RPMI7951 (cell line): ENCODE measurements around the gene PDCD1. TPM values are rescaled to one million over a fixed set of nuclear protein-coding genes. Genes with fewer than 3 reads are reported as not detected.

Experiments
- DNase-seq: peaks from one replicate; pipeline ENCODE4 v3.0.0-alpha.2; 2012; ENCODE audit warnings: low read depth
- total RNA-seq: library from RNA; depleted of rRNA; stranded (reverse); fragments of >200 nt; shearing (Covaris generic); gene quantifications from 2 replicates; pipeline ENCODE4 v1.2.3, GENCODE V29; 2014

PDCD1 gene
- total RNA-seq, 1 experiment from 2014 or later: not detected

DNA sequence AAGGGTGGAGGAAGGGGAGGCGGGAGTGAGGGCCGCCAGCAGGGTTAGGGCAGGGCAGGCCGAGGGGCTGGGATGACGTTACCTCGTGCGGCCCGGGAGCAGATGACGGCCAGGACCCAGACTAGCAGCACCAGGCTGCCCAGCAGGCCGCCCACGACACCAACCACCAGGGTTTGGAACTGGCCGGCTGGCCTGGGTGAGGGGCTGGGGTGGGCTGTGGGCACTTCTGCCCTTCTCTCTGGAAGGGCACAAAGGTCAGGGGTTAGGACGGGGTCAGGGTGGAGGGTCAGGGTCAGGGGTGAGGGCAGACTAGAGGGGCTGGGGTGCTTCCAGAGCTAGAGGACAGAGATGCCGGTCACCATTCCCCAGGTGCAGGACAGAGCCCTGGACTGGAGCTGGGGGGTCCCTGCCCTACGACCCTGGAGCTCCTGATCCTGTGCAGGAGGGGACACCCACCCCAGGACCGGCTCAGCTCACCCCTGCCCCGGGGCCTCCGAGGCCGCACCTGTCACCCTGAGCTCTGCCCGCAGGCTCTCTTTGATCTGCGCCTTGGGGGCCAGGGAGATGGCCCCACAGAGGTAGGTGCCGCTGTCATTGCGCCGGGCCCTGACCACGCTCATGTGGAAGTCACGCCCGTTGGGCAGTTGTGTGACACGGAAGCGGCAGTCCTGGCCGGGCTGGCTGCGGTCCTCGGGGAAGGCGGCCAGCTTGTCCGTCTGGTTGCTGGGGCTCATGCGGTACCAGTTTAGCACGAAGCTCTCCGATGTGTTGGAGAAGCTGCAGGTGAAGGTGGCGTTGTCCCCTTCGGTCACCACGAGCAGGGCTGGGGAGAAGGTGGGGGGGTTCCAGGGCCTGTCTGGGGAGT, 6.3 kb downstream of the PDCD1 start:
- DNase-seq: no peak

- no peak for DNase-seq
These were observed 7.2 kb downstream of the PDCD1 start for GRCh38 chr2:241851325-241852115.

DNA sequence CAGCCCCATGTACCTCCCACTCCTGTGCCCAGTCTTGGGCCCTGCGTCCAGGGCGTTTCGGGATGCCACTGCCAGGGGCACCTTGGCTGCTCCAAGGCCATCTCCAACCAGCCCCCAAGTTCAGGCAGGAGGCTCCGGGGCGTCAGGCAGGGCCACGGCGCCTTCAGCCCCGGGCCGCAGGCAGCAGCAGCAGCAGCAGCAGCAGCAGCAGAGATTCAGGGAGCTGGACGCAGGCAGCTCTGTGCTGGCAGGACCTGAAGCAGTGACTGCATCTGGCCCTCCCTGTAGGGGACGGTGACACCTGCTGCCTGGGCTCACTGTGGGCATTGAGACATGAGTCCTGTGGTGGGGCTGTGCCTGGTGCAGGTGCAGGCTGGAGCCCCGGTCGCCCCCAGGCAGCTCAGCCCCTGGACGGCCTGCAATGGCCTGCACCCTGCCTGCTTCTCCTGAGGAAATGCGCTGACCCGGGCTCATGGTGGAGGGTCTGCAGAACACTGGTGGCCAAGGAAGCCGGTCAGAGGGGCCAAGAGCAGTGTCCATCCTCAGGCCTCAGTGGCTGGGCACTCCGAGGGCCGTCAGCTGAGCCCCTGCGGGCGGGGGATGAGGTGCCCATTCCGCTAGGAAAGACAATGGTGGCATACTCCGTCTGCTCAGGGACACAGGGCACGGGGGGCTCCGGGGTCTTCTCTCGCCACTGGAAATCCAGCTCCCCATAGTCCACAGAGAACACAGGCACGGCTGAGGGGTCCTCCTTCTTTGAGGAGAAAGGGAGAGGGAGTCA, 8.0 kb downstream of the PDCD1 start:
- no peak for DNase-seq

DNA sequence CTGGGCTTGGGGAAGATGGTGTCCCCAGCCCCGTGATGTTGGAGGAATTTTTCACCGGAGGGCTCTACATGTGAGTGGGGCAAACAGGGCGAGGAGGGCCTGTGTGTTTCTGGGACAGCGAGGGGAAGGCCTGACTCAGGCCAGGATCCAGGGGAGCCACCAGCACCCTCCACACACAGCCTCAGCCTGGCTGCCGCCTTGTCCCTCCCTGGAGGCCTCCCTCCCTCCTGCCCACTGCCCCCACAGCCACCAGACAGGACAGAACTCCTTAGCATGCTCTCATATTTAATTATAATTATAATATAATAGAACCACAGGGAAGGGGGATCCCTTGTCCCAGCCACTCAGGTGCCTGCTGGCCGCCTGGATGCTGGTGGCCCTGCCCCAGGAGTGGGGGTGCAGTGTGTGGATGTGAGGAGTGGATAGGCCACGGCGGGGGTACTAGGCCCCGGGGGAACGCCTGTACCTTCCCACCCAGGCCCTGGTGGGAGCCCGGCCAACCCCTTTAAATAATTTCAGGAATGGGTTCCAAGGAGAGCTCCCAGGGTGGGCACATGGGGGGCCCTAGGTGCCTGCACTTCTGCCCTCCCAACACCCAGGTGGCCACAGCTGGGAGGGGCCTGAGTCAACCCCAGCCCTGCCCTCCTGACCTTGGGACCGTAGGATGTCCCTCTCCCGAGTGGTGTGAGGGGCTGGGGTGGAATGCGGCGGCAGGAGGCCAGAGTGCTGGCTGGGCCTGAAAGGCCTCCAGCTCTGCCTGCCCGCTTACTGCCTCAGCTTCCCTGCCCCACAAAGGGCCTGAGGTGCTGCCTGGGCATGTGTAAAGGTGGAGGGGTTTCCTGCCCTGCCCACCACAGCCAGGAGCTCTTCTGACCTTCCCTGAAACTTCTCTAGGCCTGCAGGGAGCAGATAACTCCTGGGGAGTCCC, 8.8 kb downstream of the PDCD1 start:
- no peak for DNase-seq

DNA sequence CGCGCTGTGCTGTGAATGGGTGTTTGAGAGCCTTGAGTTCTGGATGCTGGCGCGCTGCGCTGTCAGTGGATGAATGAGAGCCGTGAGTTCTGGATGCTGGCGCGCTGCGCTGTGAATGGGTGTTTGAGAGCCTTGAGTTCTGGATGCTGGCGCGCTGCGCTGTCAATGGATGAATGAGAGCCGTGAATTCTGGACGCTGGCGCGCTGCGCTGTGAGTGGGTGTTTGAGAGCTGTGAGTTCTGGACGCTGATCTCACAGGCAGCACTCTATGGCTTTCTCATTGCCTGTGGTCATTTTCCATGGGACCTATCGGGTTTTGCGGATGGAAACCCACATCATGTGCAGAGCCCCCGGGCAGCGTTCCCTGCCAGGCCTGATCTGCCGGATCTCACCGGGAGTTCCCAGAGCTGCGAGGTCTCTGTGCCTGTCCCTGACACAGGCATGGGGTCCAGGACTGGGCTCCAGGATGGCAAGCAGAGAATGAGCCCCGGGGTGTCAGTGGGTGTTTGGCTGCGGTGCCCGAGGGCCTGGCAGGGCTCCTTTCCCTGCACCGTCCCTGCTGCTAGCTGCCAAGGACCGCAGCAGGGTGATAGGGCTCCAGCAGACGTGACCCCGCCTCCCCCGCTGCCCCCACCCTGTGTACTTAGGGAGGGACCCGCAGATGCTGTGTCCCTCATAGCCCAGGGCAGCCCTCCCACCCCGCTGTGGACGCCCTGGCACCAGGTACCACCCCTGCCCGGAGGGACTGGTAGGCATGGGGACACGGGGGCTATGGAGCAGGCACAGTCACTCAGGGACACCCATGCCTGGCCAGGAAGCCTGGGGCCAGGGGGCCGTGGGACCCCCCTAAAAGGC, 9.7 kb downstream of the PDCD1 start:
- DNase-seq: no peak

DNA sequence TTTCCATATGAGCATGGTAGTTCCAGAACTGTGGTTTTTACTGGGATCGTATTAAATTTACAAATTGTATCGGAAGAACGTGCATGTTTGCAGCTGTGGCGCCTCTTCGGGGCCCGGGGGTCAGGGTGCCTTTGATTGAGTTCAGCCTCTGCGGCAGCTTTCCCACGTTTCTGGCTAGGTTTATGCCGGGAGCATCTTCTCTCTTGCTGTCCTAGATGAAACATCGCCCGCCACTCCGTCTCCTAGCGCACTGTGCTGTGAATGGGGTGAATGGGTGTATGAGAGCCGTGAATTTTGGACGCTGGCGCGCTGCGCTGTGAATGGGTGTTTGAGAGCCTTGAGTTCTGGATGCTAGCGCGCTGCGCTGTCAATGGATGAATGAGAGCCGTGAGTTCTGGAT, 12.3 kb downstream of the PDCD1 start:
- no peak for DNase-seq

GRCh38 chr2:241844831-241845578, 13.7 kb downstream of the PDCD1 start:
- DNase-seq: no peak

DNA sequence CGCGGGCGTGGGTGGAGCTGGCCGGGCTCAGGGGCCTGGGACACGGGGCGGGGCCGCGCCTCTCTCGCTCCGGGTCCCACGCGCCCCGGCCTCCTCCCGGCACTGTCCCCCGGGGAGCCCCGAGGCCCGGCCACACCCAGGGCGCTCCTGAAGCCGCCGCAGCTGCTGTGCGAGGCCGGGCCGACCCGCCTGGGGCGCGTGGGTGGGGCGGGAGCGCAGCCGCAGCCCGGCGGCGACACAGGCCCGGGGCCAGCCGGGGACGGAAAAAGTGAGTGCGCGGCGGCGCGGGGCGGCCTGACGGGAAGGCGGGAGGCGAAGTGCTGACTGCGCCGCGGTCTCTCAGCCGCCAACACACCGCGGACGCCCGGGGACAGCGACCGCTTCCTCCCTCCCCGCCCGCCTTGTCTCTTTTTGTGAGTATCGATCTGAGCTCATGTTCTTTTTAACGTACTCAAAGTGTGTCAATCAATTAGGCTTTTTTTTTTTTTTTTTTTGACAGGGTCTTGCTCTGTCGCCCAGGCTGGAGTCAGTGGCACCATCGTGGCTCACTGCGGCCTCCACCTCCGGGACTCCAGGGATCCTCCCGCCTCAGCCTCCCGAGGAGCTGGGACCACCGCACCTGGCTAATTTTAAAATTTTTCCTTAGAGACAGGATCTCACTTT, 14.5 kb downstream of the PDCD1 start:
- peak; percentile 53 for DNase-seq

- DNase-seq: no peak
These were observed 15.2 kb downstream of the PDCD1 start for GRCh38 chr2:241843321-241844065.

DNA sequence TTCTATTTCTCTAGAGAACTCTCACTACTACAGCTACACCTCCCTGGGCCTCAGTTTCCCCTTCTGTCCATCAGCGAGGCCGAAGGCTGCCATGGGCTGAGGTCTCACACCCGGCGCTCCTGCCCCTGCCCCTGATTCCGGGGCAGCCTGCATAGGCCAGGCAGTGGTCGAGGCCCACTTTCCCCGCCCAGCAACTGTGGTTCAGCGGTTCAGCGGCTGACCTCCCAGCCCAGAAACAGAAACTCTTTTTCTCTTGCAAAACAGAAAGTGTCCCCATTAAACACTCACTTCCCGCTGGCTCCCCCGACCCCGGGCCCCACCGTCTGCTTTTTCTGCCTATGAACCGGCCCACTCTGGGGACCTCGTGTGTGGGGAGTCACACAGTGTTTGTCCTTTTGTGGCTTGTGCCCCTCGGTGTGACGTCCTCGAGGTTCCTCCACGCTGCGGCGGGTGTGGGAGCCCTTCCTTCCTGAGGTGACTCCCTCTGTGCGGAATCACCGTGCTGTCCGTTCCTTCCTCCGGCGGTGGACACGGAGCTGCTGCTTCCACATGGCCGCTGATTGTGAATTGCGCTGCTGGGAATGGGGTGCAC, 16.0 kb downstream of the PDCD1 start:
- DNase-seq: no peak

DNA sequence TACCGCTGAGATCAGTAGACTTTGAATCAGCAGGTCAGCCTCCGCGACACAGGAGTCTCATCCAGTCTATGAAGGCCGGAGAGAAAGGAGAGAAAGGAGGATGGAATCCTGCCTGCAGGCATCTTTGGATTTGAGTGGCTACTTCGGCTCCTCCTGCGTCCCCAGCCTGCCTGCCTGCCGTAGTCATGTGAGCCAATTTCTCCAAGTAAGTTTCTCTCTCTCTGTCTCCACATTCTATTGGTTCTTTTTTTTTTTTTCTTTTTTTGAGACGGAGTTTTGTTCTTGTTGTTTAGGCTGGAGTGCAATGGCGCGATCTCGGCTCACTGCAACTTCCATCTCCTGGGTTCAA, 16.7 kb downstream of the PDCD1 start:
- no peak for DNase-seq

- no peak for DNase-seq
These were observed 17.3 kb downstream of the PDCD1 start for GRCh38 chr2:241841181-241842066.

- no peak for DNase-seq
These were observed 21.3 kb downstream of the PDCD1 start for GRCh38 chr2:241837197-241837965.

DNA sequence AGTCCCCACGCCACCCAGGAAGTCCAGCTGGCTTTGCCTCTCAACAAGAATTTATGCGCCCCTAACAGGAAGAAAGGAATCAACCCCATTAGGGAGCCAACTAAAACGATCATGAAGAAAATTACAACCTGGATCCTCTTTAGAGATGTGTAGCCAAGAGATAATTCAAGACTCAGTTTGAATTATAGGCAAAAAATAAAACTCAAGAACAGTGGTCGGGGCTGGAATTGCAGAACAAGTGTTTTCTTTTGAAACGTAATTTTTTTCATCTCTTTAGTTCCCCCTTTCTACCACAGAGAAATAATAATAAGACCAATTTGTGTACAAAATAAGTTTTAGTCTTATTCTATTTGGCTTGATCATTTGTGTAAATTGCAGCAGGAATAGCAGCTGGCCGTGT, 22.4 kb downstream of the PDCD1 start:
- DNase-seq: no peak

- peak; percentile 29 for DNase-seq
These were observed 23.1 kb downstream of the PDCD1 start for GRCh38 chr2:241835611-241836010.
